ENCODE data around the gene SMAD5. TPM values are rescaled to one million over a fixed set of nuclear protein-coding genes. Genes with fewer than 3 reads are reported as not detected.

The SMAD5 gene
- total RNA-seq, 1 donor from 2014 or later, result 68.5 TPM

GRCh38 chr5:136207631-136208030, 75.0 kb downstream of the SMAD5 start:
- H3K4me3 Mint-ChIP-seq (ENCODE audit: unreplicated experiment), result no peak overlapping the region
- DNase-seq (ENCODE audit: low spot score), result no peak
- H3K36me3 Mint-ChIP-seq (ENCODE audit: low read depth, unreplicated experiment), result peaks cover 5% of the 10 kb centered on the region
- TF ChIP-seq CTCF (IDR thresholded peaks at IDR 0.05; ENCODE audit: unreplicated experiment), result no peak
- H3K9me3 Mint-ChIP-seq (ENCODE audit: unreplicated experiment), result no peaks in the 10 kb centered on the region
- H3K27me3 Mint-ChIP-seq (ENCODE audit: unreplicated experiment), result peaks cover 8% of the 10 kb centered on the region
- H3K4me1 Mint-ChIP-seq (ENCODE audit: unreplicated experiment), result peaks cover 19% of the 10 kb centered on the region
- no peak overlapping the region for H3K27ac Mint-ChIP-seq (ENCODE audit: unreplicated experiment)

GRCh38 chr5:136208916-136209315, 76.3 kb downstream of the SMAD5 start:
- H3K4me3 Mint-ChIP-seq (ENCODE audit: unreplicated experiment), result no peak overlapping the region
- peaks cover 5% of the 10 kb centered on the region for H3K36me3 Mint-ChIP-seq (ENCODE audit: low read depth, unreplicated experiment)
- H3K27me3 Mint-ChIP-seq (ENCODE audit: unreplicated experiment), result peaks cover 4% of the 10 kb centered on the region

GRCh38 chr5:136209346-136209910, 76.8 kb downstream of the SMAD5 start:
- H3K27ac Mint-ChIP-seq (ENCODE audit: unreplicated experiment), result no peak overlapping the region
- H3K27me3 Mint-ChIP-seq (ENCODE audit: unreplicated experiment), result peaks cover 2% of the 10 kb centered on the region

More at GRCh38 chr5:136208916-136209315, 76.3 kb downstream of the SMAD5 start:
- H3K4me1 Mint-ChIP-seq (ENCODE audit: unreplicated experiment), result peaks cover 10% of the 10 kb centered on the region
- H3K27ac Mint-ChIP-seq (ENCODE audit: unreplicated experiment), result no peak overlapping the region
- no peak for TF ChIP-seq CTCF (IDR thresholded peaks at IDR 0.05; ENCODE audit: unreplicated experiment)
- H3K9me3 Mint-ChIP-seq (ENCODE audit: unreplicated experiment), result no peaks in the 10 kb centered on the region
- DNase-seq (ENCODE audit: low spot score), result no peak

GRCh38 chr5:136210259-136210658, 77.6 kb downstream of the SMAD5 start:
- TF ChIP-seq CTCF (IDR thresholded peaks at IDR 0.05; ENCODE audit: unreplicated experiment), result no peak
- no peaks in the 10 kb centered on the region for H3K9me3 Mint-ChIP-seq (ENCODE audit: unreplicated experiment)
- no peak overlapping the region for H3K4me3 Mint-ChIP-seq (ENCODE audit: unreplicated experiment)
- H3K27me3 Mint-ChIP-seq (ENCODE audit: unreplicated experiment), result peaks cover 2% of the 10 kb centered on the region
- no peak for DNase-seq (ENCODE audit: low spot score)
- peaks cover 8% of the 10 kb centered on the region for H3K4me1 Mint-ChIP-seq (ENCODE audit: unreplicated experiment)
- H3K27ac Mint-ChIP-seq (ENCODE audit: unreplicated experiment), result no peak overlapping the region
- H3K36me3 Mint-ChIP-seq (ENCODE audit: low read depth, unreplicated experiment), result peaks cover 5% of the 10 kb centered on the region

More at GRCh38 chr5:136209346-136209910, 76.8 kb downstream of the SMAD5 start:
- H3K36me3 Mint-ChIP-seq (ENCODE audit: low read depth, unreplicated experiment), result peaks cover 5% of the 10 kb centered on the region
- H3K4me3 Mint-ChIP-seq (ENCODE audit: unreplicated experiment), result no peak overlapping the region
- H3K4me1 Mint-ChIP-seq (ENCODE audit: unreplicated experiment), result peaks cover 8% of the 10 kb centered on the region
- no peak for DNase-seq (ENCODE audit: low spot score)
- no peak for TF ChIP-seq CTCF (IDR thresholded peaks at IDR 0.05; ENCODE audit: unreplicated experiment)
- no peaks in the 10 kb centered on the region for H3K9me3 Mint-ChIP-seq (ENCODE audit: unreplicated experiment)

GRCh38 chr5:136211282-136212040, 78.8 kb downstream of the SMAD5 start:
- Mint-ChIP-seq H3K9me3 (ENCODE audit: unreplicated experiment) (no peaks in the 10 kb centered on the region), H3K4me3 (ENCODE audit: unreplicated experiment) (no peak overlapping the region), H3K4me1 (ENCODE audit: unreplicated experiment) (peaks cover 11% of the 10 kb centered on the region), H3K27me3 (ENCODE audit: unreplicated experiment) (peaks cover 2% of the 10 kb centered on the region), H3K27ac (ENCODE audit: unreplicated experiment) (no peak overlapping the region), H3K36me3 (ENCODE audit: low read depth, unreplicated experiment) (peaks cover 5% of the 10 kb centered on the region)
- TF ChIP-seq CTCF (IDR thresholded peaks at IDR 0.05; ENCODE audit: unreplicated experiment), result no peak
- DNase-seq (ENCODE audit: low spot score), result no peak

Data from endothelial cell (in vitro differentiated cells).